Astrocyte of the hippocampus (primary cell): ENCODE results near the gene CORO2B.

Experiments
- DNase-seq: peaks from one replicate; pipeline ENCODE4 v3.0.0; 2011; ENCODE audit warnings: low read depth, low spot score

Gene CORO2B

GRCh38 chr15:68553994-68554720, 24.6 kb upstream of the CORO2B start:
- DNase-seq = peak; percentile 83

GRCh38 chr15:68554721-68555678, 23.8 kb upstream of the CORO2B start:
- DNase-seq = no peak

GRCh38 chr15:68555679-68556037, 23.1 kb upstream of the CORO2B start:
- DNase-seq = no peak

GRCh38 chr15:68556139-68556990, 22.4 kb upstream of the CORO2B start:
- DNase-seq = no peak

GRCh38 chr15:68557469-68558317, 21.1 kb upstream of the CORO2B start:
- no peak for DNase-seq

GRCh38 chr15:68558318-68559305, 20.2 kb upstream of the CORO2B start:
- DNase-seq = peak; percentile 33

- peak; percentile 94 for DNase-seq
Observed at GRCh38 chr15:68559345-68560310, 19.2 kb upstream of the CORO2B start.

GRCh38 chr15:68560501-68561113, 18.2 kb upstream of the CORO2B start:
- no peak for DNase-seq

- no peak for DNase-seq
Observed at GRCh38 chr15:68561171-68561900, 17.5 kb upstream of the CORO2B start.

- no peak for DNase-seq
Observed at GRCh38 chr15:68561901-68562300, 16.9 kb upstream of the CORO2B start.

GRCh38 chr15:68564173-68564572, 14.6 kb upstream of the CORO2B start:
- no peak for DNase-seq

GRCh38 chr15:68565234-68565633, 13.6 kb upstream of the CORO2B start:
- no peak for DNase-seq

GRCh38 chr15:68565726-68566125, 13.1 kb upstream of the CORO2B start:
- no peak for DNase-seq

GRCh38 chr15:68566377-68566954, 12.3 kb upstream of the CORO2B start:
- DNase-seq = no peak

- DNase-seq = no peak
Observed at GRCh38 chr15:68567345-68567744, 11.4 kb upstream of the CORO2B start.

- DNase-seq = no peak
Observed at GRCh38 chr15:68570974-68571373, 7.8 kb upstream of the CORO2B start.

GRCh38 chr15:68571582-68571981, 7.2 kb upstream of the CORO2B start:
- DNase-seq = no peak
